ENCODE results near the gene RPL22.

DNA sequence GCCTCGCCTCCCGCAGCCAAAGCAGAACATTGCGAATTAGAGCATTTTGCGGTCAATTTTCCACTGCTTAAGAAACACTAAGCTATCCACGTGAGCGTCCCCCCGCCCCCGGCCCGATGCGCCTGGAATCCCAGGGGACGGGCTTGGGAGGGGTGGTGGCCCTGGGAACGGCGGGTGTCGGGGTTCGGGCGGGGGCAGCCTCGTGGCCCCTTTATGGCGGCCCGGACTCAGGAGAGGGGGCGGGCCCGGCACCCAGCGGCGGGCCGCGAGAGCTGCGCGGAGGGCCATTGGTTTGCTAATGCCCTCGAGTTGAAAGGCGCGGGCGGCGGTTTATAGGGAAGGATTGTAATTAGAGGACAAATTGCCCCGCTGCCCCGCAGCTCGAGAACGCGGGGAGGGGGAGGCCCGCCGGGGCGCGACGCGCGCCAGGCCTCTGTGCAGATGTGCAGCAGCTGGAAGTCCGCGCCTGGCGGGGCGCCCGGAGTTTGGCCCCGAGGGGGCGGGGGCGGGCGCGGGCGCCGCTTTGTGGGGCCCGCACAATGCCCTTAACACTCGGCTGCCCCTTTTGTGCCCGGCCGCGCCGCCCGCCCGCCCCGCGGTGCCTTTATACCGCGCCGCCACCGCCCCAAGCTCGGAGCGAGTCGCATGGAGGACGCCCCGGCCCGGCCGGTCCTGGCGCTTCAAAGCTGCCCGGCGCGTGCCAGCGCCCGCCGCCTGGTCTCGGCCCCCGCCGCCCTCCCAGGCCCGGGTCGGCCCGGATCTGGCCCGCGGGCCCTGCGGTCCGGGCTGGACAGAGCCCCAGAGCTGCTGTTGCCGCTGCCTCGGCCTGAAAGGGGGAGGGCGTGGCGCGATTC lies 42.7 kb upstream of the RPL22 start:
- TF ChIP-seq, protein P1, sequence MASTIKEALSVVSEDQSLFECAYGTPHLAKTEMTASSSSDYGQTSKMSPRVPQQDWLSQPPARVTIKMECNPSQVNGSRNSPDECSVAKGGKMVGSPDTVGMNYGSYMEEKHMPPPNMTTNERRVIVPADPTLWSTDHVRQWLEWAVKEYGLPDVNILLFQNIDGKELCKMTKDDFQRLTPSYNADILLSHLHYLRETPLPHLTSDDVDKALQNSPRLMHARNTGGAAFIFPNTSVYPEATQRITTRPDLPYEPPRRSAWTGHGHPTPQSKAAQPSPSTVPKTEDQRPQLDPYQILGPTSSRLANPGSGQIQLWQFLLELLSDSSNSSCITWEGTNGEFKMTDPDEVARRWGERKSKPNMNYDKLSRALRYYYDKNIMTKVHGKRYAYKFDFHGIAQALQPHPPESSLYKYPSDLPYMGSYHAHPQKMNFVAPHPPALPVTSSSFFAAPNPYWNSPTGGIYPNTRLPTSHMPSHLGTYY (CRISPR knock-in tag; IDR thresholded peaks at IDR 0.05) = no peak
- TF ChIP-seq, protein P2, sequence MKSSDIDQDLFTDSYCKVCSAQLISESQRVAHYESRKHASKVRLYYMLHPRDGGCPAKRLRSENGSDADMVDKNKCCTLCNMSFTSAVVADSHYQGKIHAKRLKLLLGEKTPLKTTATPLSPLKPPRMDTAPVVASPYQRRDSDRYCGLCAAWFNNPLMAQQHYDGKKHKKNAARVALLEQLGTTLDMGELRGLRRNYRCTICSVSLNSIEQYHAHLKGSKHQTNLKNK (CRISPR knock-in tag; IDR thresholded peaks at IDR 0.05) = no peak
- TF ChIP-seq, protein P3, sequence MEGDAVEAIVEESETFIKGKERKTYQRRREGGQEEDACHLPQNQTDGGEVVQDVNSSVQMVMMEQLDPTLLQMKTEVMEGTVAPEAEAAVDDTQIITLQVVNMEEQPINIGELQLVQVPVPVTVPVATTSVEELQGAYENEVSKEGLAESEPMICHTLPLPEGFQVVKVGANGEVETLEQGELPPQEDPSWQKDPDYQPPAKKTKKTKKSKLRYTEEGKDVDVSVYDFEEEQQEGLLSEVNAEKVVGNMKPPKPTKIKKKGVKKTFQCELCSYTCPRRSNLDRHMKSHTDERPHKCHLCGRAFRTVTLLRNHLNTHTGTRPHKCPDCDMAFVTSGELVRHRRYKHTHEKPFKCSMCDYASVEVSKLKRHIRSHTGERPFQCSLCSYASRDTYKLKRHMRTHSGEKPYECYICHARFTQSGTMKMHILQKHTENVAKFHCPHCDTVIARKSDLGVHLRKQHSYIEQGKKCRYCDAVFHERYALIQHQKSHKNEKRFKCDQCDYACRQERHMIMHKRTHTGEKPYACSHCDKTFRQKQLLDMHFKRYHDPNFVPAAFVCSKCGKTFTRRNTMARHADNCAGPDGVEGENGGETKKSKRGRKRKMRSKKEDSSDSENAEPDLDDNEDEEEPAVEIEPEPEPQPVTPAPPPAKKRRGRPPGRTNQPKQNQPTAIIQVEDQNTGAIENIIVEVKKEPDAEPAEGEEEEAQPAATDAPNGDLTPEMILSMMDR (IDR thresholded peaks at IDR 0.05) = no peak
- TF ChIP-seq CREB1 (CRISPR knock-in tag; IDR thresholded peaks at IDR 0.05) = 0 out of 2 replicates have a peak, but pooled peaks have one; percentile 43
- TF ChIP-seq, protein P4, sequence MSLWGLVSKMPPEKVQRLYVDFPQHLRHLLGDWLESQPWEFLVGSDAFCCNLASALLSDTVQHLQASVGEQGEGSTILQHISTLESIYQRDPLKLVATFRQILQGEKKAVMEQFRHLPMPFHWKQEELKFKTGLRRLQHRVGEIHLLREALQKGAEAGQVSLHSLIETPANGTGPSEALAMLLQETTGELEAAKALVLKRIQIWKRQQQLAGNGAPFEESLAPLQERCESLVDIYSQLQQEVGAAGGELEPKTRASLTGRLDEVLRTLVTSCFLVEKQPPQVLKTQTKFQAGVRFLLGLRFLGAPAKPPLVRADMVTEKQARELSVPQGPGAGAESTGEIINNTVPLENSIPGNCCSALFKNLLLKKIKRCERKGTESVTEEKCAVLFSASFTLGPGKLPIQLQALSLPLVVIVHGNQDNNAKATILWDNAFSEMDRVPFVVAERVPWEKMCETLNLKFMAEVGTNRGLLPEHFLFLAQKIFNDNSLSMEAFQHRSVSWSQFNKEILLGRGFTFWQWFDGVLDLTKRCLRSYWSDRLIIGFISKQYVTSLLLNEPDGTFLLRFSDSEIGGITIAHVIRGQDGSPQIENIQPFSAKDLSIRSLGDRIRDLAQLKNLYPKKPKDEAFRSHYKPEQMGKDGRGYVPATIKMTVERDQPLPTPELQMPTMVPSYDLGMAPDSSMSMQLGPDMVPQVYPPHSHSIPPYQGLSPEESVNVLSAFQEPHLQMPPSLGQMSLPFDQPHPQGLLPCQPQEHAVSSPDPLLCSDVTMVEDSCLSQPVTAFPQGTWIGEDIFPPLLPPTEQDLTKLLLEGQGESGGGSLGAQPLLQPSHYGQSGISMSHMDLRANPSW (CRISPR knock-in tag; conservative IDR thresholded peaks at IDR 0.05; ENCODE audit: low read depth) = no peak
- TF ChIP-seq NFYB (CRISPR knock-in tag; conservative IDR thresholded peaks at IDR 0.05; ENCODE audit: low read depth) = no peak; the same call in 1 of the 2 replicates
- no peak for TF ChIP-seq NR2C2 (CRISPR knock-in tag; IDR thresholded peaks at IDR 0.05)
- TF ChIP-seq, protein P5, sequence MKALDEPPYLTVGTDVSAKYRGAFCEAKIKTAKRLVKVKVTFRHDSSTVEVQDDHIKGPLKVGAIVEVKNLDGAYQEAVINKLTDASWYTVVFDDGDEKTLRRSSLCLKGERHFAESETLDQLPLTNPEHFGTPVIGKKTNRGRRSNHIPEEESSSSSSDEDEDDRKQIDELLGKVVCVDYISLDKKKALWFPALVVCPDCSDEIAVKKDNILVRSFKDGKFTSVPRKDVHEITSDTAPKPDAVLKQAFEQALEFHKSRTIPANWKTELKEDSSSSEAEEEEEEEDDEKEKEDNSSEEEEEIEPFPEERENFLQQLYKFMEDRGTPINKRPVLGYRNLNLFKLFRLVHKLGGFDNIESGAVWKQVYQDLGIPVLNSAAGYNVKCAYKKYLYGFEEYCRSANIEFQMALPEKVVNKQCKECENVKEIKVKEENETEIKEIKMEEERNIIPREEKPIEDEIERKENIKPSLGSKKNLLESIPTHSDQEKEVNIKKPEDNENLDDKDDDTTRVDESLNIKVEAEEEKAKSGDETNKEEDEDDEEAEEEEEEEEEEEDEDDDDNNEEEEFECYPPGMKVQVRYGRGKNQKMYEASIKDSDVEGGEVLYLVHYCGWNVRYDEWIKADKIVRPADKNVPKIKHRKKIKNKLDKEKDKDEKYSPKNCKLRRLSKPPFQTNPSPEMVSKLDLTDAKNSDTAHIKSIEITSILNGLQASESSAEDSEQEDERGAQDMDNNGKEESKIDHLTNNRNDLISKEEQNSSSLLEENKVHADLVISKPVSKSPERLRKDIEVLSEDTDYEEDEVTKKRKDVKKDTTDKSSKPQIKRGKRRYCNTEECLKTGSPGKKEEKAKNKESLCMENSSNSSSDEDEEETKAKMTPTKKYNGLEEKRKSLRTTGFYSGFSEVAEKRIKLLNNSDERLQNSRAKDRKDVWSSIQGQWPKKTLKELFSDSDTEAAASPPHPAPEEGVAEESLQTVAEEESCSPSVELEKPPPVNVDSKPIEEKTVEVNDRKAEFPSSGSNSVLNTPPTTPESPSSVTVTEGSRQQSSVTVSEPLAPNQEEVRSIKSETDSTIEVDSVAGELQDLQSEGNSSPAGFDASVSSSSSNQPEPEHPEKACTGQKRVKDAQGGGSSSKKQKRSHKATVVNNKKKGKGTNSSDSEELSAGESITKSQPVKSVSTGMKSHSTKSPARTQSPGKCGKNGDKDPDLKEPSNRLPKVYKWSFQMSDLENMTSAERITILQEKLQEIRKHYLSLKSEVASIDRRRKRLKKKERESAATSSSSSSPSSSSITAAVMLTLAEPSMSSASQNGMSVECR (CRISPR knock-in tag; IDR thresholded peaks at IDR 0.05; ENCODE audit: borderline replicate concordance) = no peak
- TF ChIP-seq, protein P6, sequence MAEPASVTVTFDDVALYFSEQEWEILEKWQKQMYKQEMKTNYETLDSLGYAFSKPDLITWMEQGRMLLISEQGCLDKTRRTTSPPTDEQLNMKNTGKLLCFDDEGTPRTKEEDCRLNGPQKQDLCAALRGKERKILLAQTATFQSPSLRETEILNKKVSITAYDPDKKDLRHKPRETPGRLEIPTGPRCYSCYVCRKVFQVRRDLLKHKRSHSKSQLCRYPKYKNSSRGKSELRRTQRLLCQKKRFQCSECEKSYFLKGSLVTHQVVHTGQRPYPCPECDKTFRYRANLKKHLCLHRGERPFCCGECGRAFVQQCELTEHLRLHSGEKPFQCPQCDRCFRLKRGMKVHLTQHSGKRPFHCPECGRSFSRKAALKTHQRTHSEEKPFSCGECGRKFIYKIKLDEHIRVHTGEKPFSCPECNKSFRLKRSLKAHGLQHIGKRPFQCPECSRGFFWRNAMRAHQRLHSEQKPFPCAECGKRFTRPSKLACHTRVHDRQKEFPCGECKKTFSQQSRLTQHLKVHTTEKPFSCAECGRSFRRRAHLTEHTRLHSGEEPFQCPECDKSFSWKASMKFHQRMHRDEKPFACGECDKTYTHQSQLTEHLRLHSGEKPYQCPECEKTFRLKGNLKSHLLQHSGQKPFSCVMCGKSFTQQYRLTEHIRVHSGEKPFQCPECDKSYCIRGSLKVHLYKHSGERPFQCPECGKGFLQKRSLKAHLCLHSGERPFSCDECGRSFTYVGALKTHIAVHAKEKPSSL (CRISPR knock-in tag; conservative IDR thresholded peaks at IDR 0.05) = no peak
- 0 out of 2 replicates have a peak, but pooled peaks have one; percentile 0 for TF ChIP-seq ZBTB21 (CRISPR knock-in tag; IDR thresholded peaks at IDR 0.05; ENCODE audit: borderline replicate concordance)
